CD4-positive, alpha-beta T cell treated with Interferon alpha-2 for 1 hour (primary cell): ENCODE measurements around the gene UBE2L3.
"Not testable (repeated sequence)": the region's sequence is repeated elsewhere in the genome, so short reads cannot be mapped to it uniquely, and the experiment has no call there.

Experiments used
- DNase-seq, 2 donors: peaks; one replicate each; pipeline ENCODE4 v3.0.0-alpha.2; 2020 to 2022

The UBE2L3 gene

GRCh38 chr22:21573293-21573734 is 5.8 kb downstream of the UBE2L3 start:
- no peak for DNase-seq

GRCh38 chr22:21573750-21574494 is 6.4 kb downstream of the UBE2L3 start:
- no peak for DNase-seq

GRCh38 chr22:21579474-21579851 is 11.9 kb downstream of the UBE2L3 start:
- no peak for DNase-seq

DNA sequence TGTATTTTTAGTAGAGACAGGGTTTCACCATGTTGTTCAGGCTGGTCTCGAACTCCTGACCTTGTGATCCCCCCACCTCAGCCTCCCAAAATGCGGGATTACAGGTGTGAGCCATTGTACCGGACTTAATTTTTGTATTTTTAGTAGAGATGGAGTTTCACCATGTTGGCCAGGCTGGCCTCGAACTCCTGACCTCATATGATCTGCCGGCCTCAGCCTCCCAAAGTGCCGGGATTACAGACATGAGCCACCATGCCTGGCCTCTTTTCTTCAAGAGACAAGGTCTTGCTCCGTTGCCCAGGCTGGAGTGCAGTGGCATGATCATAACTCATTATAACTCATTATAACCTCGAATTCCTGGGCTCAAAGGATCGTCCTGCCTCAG is 13.1 kb downstream of the UBE2L3 start:
- not testable (repeated sequence) for DNase-seq

GRCh38 chr22:21581009-21581713 is 13.6 kb downstream of the UBE2L3 start:
- not testable (repeated sequence) for DNase-seq

DNA sequence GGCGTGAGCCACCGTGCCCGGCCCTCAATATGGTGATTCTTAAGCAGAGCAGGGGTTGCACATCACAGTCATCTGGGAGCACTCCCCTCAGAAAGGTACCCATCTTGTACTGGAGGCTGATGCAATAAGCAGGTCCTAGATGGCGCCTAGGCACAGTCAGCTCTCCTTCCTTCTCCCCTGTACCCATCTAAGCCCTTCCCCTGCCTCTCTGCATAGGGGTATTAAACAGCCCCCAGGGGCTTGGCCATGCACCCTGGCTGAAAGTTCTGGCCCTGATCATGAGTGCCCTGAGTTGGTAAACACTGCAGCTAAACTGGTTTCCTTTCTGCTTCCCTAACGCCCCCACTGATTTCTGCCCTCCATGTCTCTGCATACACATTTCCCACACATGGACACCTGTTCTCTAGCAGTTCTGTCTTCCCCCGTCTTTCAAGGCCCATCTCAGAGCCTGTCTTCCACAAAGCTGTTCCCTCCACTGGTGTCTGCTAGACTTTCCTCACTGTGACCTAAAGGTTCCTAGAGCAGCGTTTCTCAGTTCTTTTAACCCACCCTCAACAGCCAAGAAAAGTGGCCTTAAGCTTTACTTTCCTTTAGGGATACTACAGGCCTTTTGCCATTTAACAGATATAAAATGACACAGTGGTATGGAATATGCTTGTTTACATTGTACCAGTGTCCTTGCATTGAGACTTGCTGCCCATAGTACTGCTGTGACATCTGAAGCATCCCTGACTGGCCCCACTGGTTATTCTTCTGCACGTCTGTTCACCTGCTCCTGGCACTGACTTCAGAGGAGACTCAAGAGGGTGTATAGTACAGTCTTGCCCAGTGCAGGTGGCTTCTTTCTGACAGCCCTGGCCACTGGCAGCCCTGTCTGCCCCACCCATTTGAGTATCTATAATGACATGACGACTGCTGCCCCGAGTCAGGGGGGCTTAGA is 15.6 kb downstream of the UBE2L3 start:
- DNase-seq, result no peak

- no peak for DNase-seq
Measured at GRCh38 chr22:21585389-21585788, 17.9 kb downstream of the UBE2L3 start.

GRCh38 chr22:21587803-21588611 is 20.5 kb downstream of the UBE2L3 start:
- peak; percentile 6 to 14 for DNase-seq

GRCh38 chr22:21589396-21589795 is 21.9 kb downstream of the UBE2L3 start:
- DNase-seq, result no peak

DNA sequence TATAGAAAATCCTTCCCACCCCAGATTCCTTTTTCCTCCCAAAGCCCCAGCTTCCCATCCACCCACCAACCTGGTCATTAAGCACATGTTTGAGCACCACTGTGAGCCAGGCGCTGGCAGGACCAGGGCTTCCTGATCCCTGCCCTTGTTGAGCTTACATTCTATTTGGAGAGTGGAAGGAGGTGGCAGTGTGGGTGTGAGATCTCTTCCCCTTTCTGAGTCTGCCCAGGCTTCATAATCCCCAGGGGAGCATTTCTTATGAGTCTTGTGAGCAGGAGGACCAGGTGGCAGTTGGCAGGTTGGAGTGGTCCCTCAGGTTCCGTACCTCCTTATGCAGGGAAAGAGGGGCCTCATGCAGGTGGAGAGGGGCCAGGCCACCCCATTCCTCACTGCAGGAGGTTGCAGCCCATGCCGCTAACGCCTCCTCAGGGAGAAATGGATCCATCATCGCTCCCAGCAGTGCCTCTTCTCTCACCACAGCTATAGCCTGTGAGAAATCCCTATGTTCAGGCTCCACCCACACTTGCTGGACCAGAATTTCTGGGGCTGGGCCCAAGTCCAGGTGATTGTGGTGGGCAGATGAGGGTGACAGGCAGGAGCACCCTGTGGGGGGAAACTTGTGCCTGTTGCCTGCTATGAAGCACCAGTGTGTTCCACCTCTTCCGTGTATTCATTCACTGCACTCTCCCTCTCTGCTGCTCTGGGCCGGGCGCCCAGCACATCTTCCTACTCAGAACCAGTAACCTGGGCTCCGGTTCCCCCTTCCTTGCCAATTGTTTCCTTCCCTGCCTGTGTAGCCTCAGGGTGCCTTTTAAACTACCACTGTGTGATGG is 23.5 kb downstream of the UBE2L3 start:
- peak in 1 of 2 donors; percentile 13 for DNase-seq

DNA sequence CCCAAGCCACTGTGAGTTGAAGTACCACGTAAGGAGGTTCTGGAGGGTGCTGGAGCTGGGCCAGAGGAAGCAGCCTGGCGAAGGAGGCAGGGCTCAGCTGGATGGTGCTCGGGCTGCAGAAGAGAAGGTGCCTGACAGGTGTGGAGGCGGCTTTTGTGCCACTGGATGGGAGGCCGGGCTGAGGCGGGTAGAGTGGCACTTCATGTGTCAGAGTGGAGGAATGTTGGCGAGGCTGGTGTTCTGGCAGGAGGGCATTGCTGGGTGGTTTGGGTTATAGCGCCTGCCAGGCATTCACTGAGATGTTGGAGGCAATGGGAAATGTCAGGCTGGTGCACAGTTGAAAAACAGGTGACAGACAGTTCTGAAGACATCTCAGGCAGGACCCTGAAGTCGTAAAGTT is 24.2 kb downstream of the UBE2L3 start:
- DNase-seq, result no peak

DNA sequence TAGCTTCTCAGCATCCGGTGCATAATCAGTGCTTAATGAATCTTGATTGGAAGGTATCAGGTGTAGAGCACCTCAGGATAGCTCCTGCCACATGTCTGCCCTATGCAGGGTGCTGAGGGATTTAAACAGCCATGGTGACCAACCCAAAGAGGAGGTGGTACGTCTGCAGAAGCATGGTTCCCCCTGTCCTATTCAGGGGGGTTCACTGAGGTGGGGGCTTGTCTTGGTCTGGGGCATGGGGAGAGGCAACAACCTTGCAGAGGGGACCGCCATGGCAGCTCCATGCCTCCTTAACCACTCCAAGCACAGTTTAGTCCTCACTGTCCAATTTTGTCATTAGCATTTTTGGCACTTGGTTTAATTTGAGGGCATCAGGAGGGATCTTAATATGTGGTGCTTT is 24.9 kb downstream of the UBE2L3 start:
- no peak for DNase-seq

- DNase-seq, result no peak
Measured at GRCh38 chr22:21593406-21594232, 26.1 kb downstream of the UBE2L3 start.

DNA sequence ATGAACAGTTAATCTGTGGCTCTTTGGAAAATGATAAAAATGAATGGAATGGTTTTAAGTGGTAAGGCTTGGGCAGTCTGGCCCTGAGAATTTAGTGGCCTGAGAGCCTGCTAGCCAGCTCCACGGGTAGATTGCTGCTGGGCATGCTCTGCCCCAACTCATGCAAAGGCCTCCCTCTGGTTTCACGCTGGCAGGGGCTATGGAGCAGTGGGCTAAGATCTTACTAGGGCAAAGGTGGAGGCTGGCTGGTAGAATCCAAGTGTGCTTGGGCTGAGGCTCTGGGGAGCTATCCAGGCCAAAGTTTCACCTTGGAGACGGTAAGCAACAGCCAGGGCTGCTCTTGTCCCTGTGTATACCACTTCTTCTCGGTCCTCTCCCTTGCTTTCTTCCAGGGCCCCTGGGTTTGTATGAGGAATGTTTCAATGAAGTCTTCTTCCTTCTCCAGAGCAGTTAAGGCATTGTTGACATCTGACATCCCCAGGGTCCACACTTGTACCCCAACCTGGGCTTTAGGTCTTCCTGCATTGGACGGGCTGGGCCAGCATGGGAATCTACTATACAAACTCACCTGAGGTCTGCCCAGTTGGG is 27.4 kb downstream of the UBE2L3 start:
- no peak for DNase-seq

GRCh38 chr22:21596356-21597135 is 29.0 kb downstream of the UBE2L3 start:
- not testable (repeated sequence) for DNase-seq

DNA sequence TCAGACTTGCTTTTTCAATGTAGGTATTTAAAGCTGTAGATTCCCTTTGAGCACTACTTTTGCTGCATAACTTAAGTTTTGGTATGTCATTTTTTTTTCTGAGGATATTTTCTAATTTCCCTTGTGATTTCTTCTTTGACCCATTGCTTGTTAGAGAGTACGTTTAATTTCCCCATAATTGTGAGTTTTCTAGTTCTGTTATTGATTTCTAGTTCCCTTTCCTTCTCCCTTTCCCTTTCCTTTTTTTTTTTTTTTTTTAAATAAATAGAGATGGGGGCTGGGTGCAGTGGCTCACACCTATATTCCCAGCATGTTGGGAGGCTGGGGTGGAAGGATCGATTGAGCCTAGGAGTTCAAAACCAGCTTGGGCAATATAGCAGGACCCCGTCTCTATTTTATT is 30.8 kb downstream of the UBE2L3 start:
- DNase-seq, result no peak

- no peak for DNase-seq
Measured at GRCh38 chr22:21599053-21599893, 31.8 kb downstream of the UBE2L3 start.

GRCh38 chr22:21602579-21602978 is 35.1 kb downstream of the UBE2L3 start:
- no peak for DNase-seq
